Retinal pigment epithelial cell (primary cell): ENCODE data around the gene GTPBP3.

ENCODE experiments used
- DNase-seq: peaks from one replicate; pipeline ENCODE4 v3.0.0-alpha.2; 2010; ENCODE audit warnings: low read depth
- H3K4me3 ChIP-seq: 2 replicates; pipeline ENCODE4 v1.5.1; 2011; ENCODE audit warnings: mild to moderate bottlenecking, low read length, control low read depth, moderate library complexity
- TF ChIP-seq, protein P1 (sequence below): conservative IDR thresholded peaks from 2 replicates; pipeline ENCODE4 v1.5.1; 2011; ENCODE audit warnings: low read depth, low read length, control low read depth, inconsistent platforms

The GTPBP3 gene

DNA sequence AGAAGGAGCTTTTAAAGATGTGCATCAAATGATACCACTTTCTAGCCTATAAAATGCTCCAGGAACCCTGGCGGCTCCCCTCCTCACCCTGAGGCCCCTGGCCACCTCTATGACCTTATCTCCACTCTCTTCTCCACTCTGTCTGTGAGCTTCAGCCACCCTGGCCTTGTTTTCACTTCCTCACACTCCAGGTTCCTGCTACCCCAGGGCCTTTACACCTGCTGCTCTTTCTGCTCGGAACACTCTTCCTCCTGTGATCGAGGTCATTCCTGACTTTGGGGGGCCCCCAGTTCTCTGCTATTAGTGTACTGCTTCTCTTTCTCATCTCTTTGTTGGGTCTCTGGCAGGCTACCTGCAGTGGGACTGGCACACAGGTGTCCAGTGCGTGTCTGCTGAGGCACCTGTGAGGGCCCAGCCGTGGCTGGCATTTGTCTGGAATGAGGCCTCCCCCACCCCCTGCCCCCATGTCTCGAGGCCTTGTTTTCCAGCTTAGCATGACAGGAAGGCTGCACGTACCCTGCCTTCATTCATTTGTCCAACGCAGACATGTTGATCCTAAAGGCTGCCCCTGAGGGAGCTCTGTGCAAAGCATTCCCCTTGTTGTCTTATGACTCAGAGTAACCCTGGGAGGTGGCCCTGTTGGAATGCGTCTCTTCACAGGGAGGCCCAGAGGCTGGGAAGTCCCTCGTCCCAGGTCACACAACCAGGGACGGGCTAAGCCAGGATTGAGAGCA lies 25.7 kb upstream of the GTPBP3 start:
- no peak for DNase-seq
- H3K4me3 ChIP-seq = no peak overlapping the region
- TF ChIP-seq, protein P1, sequence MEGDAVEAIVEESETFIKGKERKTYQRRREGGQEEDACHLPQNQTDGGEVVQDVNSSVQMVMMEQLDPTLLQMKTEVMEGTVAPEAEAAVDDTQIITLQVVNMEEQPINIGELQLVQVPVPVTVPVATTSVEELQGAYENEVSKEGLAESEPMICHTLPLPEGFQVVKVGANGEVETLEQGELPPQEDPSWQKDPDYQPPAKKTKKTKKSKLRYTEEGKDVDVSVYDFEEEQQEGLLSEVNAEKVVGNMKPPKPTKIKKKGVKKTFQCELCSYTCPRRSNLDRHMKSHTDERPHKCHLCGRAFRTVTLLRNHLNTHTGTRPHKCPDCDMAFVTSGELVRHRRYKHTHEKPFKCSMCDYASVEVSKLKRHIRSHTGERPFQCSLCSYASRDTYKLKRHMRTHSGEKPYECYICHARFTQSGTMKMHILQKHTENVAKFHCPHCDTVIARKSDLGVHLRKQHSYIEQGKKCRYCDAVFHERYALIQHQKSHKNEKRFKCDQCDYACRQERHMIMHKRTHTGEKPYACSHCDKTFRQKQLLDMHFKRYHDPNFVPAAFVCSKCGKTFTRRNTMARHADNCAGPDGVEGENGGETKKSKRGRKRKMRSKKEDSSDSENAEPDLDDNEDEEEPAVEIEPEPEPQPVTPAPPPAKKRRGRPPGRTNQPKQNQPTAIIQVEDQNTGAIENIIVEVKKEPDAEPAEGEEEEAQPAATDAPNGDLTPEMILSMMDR = no peak

DNA sequence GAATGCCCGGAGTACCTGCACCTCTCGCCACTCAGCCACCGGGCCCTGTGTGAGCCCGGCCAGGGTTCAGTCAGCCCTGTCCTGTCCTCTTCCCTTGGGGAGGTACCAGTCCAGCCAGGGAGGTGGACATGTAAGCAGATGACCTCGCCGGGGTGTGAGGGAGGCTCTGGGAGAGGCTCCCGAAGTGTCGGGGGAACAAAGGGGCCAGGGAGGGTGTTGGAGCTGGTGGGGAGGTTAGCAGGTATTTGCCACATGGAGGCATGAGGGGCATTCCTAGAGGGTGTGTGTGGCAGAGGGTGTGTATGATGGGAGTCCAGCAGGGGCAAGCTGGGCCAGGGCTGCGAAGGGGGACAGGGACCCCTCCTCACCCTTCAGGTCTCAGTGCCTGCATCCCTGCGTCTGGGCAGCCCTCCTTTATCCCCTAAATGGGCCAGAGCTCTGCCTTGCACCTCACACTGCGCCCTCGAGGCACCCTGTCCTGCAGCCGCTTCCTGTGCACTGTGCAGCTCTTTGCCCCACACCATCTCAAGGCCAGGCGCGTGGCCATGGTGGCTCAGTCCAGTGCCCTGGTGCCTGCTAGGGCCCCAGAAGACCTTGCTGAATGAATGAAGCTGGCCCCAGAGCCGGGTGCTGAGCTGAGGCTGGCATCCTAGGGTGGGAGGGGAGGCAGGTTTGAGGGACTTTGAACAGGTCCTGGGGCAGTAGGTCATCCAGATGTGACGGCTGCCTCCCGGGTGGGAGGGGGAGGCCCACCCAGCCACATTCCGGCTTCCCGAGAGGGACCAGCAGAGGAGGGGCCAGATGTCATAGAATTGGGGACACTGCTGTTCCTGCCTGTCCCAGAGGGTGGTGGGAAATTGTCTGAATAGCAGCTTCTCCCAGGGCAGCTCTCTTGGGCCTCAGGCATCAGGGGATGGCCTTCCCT lies 24.9 kb upstream of the GTPBP3 start:
- no peak for DNase-seq
- TF ChIP-seq, protein P1 = no peak
- H3K4me3 ChIP-seq = no peak overlapping the region

DNA sequence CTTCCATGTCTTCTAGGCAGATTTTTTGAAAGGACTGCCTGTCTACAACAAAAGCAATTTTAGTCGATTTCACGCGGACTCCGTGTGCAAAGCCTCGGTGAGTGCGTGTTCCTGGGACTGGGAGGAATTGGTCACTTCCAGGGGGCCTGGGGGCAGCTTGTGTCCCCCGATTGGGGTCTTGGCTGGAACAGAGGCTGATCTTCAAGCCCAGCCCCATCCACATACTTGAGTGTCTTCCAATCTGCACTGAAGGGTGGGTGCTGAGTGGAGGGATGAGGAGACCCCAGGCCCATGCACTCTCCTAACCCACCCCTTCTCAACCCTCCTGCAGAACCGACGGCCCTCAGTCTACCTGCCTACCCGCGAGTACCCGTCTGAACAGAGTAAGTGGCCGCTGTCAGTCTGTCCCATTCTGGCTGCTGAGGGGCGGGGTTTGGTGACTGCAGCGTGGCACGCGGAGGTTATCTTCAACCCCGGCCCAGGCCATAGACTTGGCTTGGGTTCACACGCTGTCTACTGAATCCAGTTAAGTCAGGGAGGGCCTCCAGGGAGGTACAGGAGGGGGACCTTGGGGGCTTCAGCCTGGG lies 23.3 kb upstream of the GTPBP3 start:
- DNase-seq = no peak
- TF ChIP-seq, protein P1 = no peak
- no peak overlapping the region for H3K4me3 ChIP-seq

DNA sequence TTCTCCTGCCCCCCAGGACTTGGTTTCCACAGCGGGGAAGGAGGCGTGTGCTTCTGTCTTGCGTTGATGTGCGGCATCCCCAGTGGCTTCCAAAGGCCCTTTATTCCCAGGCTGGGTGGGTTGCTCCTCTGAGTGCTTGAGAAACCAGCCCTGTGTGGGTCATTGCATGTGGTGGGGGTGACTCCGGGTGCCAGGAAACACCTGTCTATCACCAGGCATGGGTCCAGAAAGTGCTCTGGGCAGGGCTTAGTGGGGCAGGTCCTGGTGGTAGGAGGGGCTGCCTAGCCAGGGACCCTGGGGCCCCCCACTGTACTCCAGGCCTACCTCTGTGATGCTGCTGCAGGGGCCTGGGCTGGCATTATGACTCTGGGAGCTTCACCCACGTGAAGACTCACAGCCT lies 18.4 kb upstream of the GTPBP3 start:
- H3K4me3 ChIP-seq = no peak overlapping the region
- DNase-seq = no peak
- TF ChIP-seq, protein P1 = no peak

DNA sequence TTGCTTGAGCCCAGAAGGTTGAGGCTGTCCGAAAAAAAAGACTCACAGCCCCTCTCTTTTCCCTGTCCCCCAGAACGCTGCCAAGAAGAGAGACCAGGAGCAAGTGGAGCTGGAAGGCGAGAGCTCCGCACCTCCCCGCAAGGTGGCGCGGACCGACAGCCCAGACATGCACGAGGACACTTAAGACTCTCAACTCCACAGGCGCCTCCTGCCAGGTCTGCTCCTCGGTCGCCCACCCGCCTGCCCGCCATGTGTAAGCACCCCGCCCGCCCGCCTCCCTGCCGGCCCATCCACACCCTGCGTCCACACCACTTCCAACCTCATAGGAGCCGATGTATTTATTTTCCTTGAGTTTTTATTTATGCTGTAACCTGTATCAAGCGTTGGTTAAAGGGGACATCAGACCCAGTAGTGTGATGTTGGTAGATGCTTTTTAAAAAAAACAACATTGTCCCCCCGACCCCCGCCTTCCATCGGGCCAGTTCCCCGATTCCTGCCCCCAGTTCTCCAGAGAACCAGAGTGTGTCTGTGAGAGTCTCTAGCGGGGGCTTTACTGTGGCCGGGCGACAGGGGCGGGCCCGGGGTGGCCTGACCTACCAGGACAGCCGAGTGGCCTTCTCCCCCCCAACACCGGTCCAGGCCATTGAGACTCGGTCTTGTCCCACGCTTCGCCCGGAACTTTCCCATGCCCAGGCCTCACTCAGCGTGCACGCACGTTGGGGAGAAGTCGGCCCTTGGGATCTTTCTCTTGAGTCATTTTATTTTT lies 17.7 kb upstream of the GTPBP3 start:
- DNase-seq = no peak
- no peak overlapping the region for H3K4me3 ChIP-seq
- TF ChIP-seq, protein P1 = no peak

DNA sequence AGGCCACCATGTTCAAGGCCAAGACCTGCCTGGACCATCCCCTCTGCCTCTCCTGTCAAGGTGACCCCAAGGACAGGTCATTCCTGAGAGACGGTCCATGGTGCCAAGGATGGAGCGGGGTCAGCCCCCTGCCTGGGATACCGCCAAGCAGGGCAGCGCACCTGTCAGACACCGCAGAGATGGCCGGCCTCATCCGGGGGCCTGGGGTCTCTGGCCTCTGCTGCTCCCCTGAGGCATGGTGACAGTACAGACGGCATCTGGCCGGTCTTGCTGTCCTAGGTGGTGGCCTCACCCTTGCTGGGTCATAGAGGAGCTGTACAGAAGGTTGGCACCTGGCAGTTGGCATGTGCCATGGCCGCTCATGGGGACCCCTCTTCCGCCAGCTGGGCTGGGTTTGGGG lies 16.9 kb upstream of the GTPBP3 start:
- no peak overlapping the region for H3K4me3 ChIP-seq
- DNase-seq = no peak
- TF ChIP-seq, protein P1 = no peak
